Endothelial cell of umbilical vein (primary cell): ENCODE results near the gene PTAFR. TPM values are rescaled to one million over a fixed set of nuclear protein-coding genes. Genes with fewer than 3 reads are reported as not detected.

ENCODE experiments used
- Bru-seq: library from RNA; stranded (reverse); fragments of 400-500 nt; gene quantifications from one replicate; lab custom pipeline; 2021; lab: Mats Ljungman, UMichigan
- BruChase-seq, 2 experiments: library from RNA; stranded (reverse); fragments of 400-500 nt; gene quantifications; one replicate each; lab custom pipeline; 2021; lab: Mats Ljungman, UMichigan
- BruUV-seq: library from RNA; stranded (reverse); fragments of 400-500 nt; replicated peaks from 2 replicates; lab custom pipeline; 2021; lab: Mats Ljungman, UMichigan
- CTCF ChIA-PET: fragments of 300-600, 350-600 bp; sonication (Branson Sonifier 250); formaldehyde crosslinking; loops from one replicate; lab custom pipeline; 2021; ENCODE audit warnings: antibody characterized with exemption, inconsistent platforms; lab: Charles Lee
- POLR2A ChIA-PET: fragments of 300-600, 350-600 bp; sonication (Branson Sonifier 250); formaldehyde crosslinking; loops from one replicate; lab custom pipeline; 2021; ENCODE audit warnings: antibody characterized with exemption, inconsistent platforms; lab: Charles Lee
- DNase-seq: peaks from one replicate; pipeline ENCODE4 v3.0.0-alpha.2; 2011; ENCODE audit warnings: low read depth, low spot score
- FAIRE-seq: peaks from 2 replicates; lab custom pipeline; 2011; peaks lifted over from hg19 to GRCh38; lab: Jason Lieb, UNC
- H2AFZ ChIP-seq: 2 replicates; pipeline ENCODE4 v1.6.0; 2012; ENCODE audit warnings: low read depth, low read length, control low read depth, inconsistent platforms
- H3K27ac ChIP-seq: 2 replicates; pipeline ENCODE4 v1.5.1; 2011; ENCODE audit warnings: low read depth, mild to moderate bottlenecking, control low read depth, low read length, moderate library complexity; ENCODE audit not compliant: insufficient read depth
- H3K27me3 ChIP-seq, 2 experiments: 2 replicates each; pipeline versions ENCODE4 v1.6.0 to v1.6.1; 2011; ENCODE audit warnings: low read length in 2 of 2, mixed read lengths in 1 of 2; ENCODE audit not compliant: control insufficient read depth in 2 of 2, insufficient read depth in 2 of 2
- H3K36me3 ChIP-seq, 2 experiments: 2 replicates in 1 of 2; 3 replicates in 1 of 2; pipeline ENCODE4 v1.5.1; 2011; ENCODE audit warnings: low read length in 2 of 2, mild to moderate bottlenecking in 1 of 2, moderate library complexity in 1 of 2; ENCODE audit not compliant: control insufficient read depth in 2 of 2, insufficient read depth in 2 of 2; ENCODE audit errors: extremely low read depth in 1 of 2
- H3K4me1 ChIP-seq: 3 replicates; pipeline ENCODE4 v1.5.1; 2011; ENCODE audit warnings: mild to moderate bottlenecking, low read length; ENCODE audit not compliant: control insufficient read depth, insufficient read depth; ENCODE audit errors: extremely low read depth
- H3K4me2 ChIP-seq: 2 replicates; pipeline ENCODE4 v1.6.1; 2011; ENCODE audit warnings: low read length, control low read depth, mixed read lengths; ENCODE audit not compliant: insufficient read depth
- H3K4me3 ChIP-seq, 3 experiments: fragments of 200-600 bp in 1 of 3; sonication (generic), shearing (Covaris generic) in 1 of 3; replicated peaks in 1 of 3; 2 replicates each; pipeline ENCODE4 v1.5.1; 2011 to 2016; ENCODE audit warnings: control low read depth in 3 of 3, low read length in 3 of 3, mild to moderate bottlenecking in 2 of 3, inconsistent platforms in 1 of 3, low read depth in 1 of 3, moderate library complexity in 1 of 3; ENCODE audit not compliant: insufficient read depth in 1 of 3
- H3K79me2 ChIP-seq: 2 replicates; pipeline ENCODE4 v1.6.0; 2012; ENCODE audit warnings: low read length, inconsistent platforms; ENCODE audit not compliant: control insufficient read depth, insufficient read depth
- H3K9ac ChIP-seq: replicated peaks from 2 replicates; pipeline ENCODE3; 2011; ENCODE audit warnings: low read length, control low read depth; ENCODE audit not compliant: insufficient read depth; ENCODE audit errors: extremely low read depth
- H3K9me1 ChIP-seq: replicated peaks from 3 replicates; pipeline ENCODE4 v1.6.0; 2011; ENCODE audit warnings: mild to moderate bottlenecking, low read length; ENCODE audit not compliant: control insufficient read depth, insufficient read depth; ENCODE audit errors: extremely low read depth
- H3K9me3 ChIP-seq: replicated peaks from 2 replicates; pipeline ENCODE4 v1.5.1; 2012; ENCODE audit warnings: low read length, inconsistent platforms; ENCODE audit not compliant: control insufficient read depth, insufficient read depth
- H4K20me1 ChIP-seq: replicated peaks from 2 replicates; pipeline ENCODE3; 2011; ENCODE audit warnings: mild to moderate bottlenecking, low read length; ENCODE audit not compliant: control insufficient read depth, insufficient read depth; ENCODE audit errors: extremely low read depth
- EZH2 ChIP-seq: IDR thresholded peaks from 2 replicates; pipeline ENCODE4 v1.6.1; 2012; ENCODE audit warnings: borderline replicate concordance, low read depth, mild to moderate bottlenecking, moderate library complexity, low read length, inconsistent platforms; ENCODE audit not compliant: severe bottlenecking
- FOS ChIP-seq: IDR thresholded peaks from 2 replicates; pipeline ENCODE4 v1.6.1; 2011; ENCODE audit warnings: mild to moderate bottlenecking, low read length, moderate library complexity, borderline replicate concordance; ENCODE audit not compliant: insufficient read depth
- GATA2 ChIP-seq: IDR thresholded peaks from 2 replicates; pipeline ENCODE4 v1.7.0; 2011; ENCODE audit warnings: low read depth, mild to moderate bottlenecking, moderate library complexity, mixed read lengths, low read length; ENCODE audit not compliant: insufficient read length, insufficient read depth
- JUN ChIP-seq: IDR thresholded peaks from 2 replicates; pipeline ENCODE4 v1.6.1; 2011; ENCODE audit warnings: borderline replicate concordance, low read depth; ENCODE audit not compliant: insufficient read length, insufficient read depth
- MYC ChIP-seq: IDR thresholded peaks from one replicate; pipeline ENCODE4 v1.6.1; 2011; ENCODE audit warnings: mild to moderate bottlenecking, low read depth, low read length
- POLR2A ChIP-seq: IDR thresholded peaks from 2 replicates; pipeline ENCODE4 v1.6.1; 2012; ENCODE audit warnings: low read depth, mild to moderate bottlenecking, control low read depth, low read length
- POLR2AphosphoS5 ChIP-seq: IDR thresholded peaks from 2 replicates; pipeline ENCODE4 v1.6.1; 2012; ENCODE audit warnings: low read depth, mild to moderate bottlenecking, control low read depth, low read length, moderate library complexity; ENCODE audit not compliant: insufficient read depth
- dilution Hi-C: fragments of 300-500 bp; cut with MboI; formaldehyde crosslinking; loops from one replicate; pipeline ENCODE4 v1.15.0; 2019; ENCODE audit warnings: low sequenced_read_pairs; ENCODE audit not compliant: extremely low pct_ligation_motif_present
- intact Hi-C: fragments of 100-400 bp; cut with micrococcal nuclease; formaldehyde crosslinking; loops from one replicate; pipeline ENCODE4 v1.10.0; 2022
- long read RNA-seq: library from polyadenylated mRNA; stranded (forward); transcript quantifications from one replicate; pipeline ENCODE4 v2.0.0, GENCODE V29; 2021
- polyA minus RNA-seq, 3 experiments: library from RNA; depleted of rRNA, polyadenylated mRNA; stranded (reverse); fragments of >200 nt; gene quantifications; 1 replicate in 1 of 3; 2 replicates in 2 of 3; pipeline ENCODE4 v1.2.3, GENCODE V29; 2011
- polyA plus RNA-seq, 4 experiments: library from polyadenylated mRNA; depleted of rRNA in 3 of 4; stranded (reverse) in 3 of 4; unstranded in 1 of 4; fragments of >200 nt; gene quantifications; 2 replicates each; pipeline versions ENCODE4 v1.2.1 to v1.2.3, GENCODE V29; 2011 to 2012; ENCODE audit warnings: missing spikeins in 1 of 4
- total RNA-seq: library from RNA; stranded (reverse); gene quantifications from 2 replicates; pipeline ENCODE4 v1.2.3, GENCODE V29; 2021
- TF ChIP-seq, protein P1 (sequence below): IDR thresholded peaks from 2 replicates; pipeline ENCODE4 v1.6.1; 2011; ENCODE audit not compliant: insufficient read depth, insufficient read length
- TF ChIP-seq, protein P2 (sequence below), 2 donors: IDR thresholded peaks; 1 replicate in 1 of 2; 2 replicates in 1 of 2; pipeline ENCODE4 v1.5.1; 2011; ENCODE audit warnings: low read length in 2 of 2, mild to moderate bottlenecking in 2 of 2, moderate library complexity in 2 of 2, control low read depth in 1 of 2, inconsistent platforms in 1 of 2, low read depth in 1 of 2; ENCODE audit not compliant: insufficient read depth in 1 of 2; ENCODE audit errors: extremely low read depth in 1 of 2

The PTAFR gene, protein sequence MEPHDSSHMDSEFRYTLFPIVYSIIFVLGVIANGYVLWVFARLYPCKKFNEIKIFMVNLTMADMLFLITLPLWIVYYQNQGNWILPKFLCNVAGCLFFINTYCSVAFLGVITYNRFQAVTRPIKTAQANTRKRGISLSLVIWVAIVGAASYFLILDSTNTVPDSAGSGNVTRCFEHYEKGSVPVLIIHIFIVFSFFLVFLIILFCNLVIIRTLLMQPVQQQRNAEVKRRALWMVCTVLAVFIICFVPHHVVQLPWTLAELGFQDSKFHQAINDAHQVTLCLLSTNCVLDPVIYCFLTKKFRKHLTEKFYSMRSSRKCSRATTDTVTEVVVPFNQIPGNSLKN
- total RNA-seq, result 0.18 and 0.20 TPM in 2 replicates
- polyA plus RNA-seq, result 0.32 and 0.33 TPM in 2 replicates
- 0.16 and 0.31 TPM in 2 replicates for polyA plus RNA-seq (2011; cell fraction: cytosol; rRNA removed)
- 0.28 and 0.31 TPM in 2 replicates for polyA plus RNA-seq (2011; cell fraction: nucleus; rRNA removed)
- polyA plus RNA-seq (2012), result 0.24 and 0.27 TPM in 2 replicates
- 0.12 and 0.28 TPM in 2 replicates for polyA minus RNA-seq
- polyA minus RNA-seq (2011; cell fraction: cytosol; rRNA and poly(A)+ RNA removed), result not detected
- 0.10 TPM in 1 of 2 replicates, not detected in the other for polyA minus RNA-seq (2011; cell fraction: nucleus; rRNA and poly(A)+ RNA removed)
- Bru-seq, nascent RNA, result percentile 24 among the genes with signal in this experiment
- percentile 27 among the genes with signal in this experiment for BruChase-seq, experiment 1, labeled RNA remaining after a 6-hour chase
- percentile 23 among the genes with signal in this experiment for BruChase-seq, experiment 2, labeled RNA remaining after a 2-hour chase
- long read RNA-seq, result 0 reads

DNA sequence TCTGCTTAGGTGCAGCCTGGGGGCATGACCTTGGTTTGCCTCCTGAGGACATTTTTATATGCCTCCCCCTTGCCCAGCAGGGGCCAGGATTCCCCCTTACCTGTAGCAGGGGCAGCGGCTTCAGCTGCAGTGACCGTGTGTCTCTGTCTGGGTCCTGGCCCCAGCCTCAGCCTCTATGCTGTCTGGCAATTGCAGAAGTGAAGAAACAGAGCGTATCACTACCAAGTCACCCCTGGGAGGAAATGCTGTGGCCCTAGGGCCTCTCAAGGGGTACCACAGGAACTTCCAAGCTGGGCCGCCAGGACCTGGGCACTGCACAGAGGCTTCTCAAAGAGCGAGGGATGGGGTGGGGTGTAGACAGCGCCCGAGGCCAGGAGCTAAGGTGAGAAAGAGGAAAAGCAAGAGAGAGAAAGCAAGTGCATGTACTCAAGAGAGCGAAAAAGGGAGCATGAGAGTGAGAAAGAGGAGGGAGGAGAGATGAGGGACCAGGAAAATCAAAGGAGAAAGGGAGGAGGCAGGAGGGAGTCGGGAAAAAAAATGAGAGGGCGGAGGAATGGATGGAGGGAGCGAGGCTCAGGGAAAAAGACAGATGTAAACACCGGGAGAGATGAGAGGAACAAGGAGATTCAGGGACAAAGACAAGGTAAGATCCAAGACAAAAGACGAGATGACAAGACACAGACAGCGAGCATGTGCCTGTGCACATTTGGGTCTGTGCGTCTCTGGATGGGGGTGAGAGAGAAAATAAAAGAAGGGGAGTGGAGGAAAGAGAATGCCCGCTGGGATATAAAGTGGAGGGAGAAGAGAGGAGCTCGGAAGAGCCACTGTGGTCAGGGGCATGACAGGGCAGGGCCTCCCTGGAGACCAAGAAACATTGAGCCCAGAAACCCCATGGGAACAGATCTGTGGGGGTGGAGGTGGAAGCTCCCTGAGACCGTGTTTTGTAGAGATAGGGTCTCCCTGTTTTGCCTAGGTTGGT is at the start of gene PTAFR:
TSS of gene PTAFR (minus strand) at position 199 of the 979 bp plus-strand sequence. CDS start 25,669 bp downstream, outside the sequence.
- POLR2A ChIA-PET, result no interaction called here
- CTCF ChIA-PET, result interaction anchor here (1.1 kb wide), 1 partner anchor 7 kb away, joined by 3 read pairs; no protein-coding TSS in a partner anchor
- dilution Hi-C loops, result no loop called here

More for the DNA sequence above, at the start of gene PTAFR:
- Histone ChIP-seq H3K9me1 (no peaks in the 10 kb centered on the region), H3K79me2 (no peaks in the 10 kb centered on the region), H3K27me3 (no peaks in the 10 kb centered on the region), H3K36me3 (no peaks in the 10 kb centered on the region), H3K27ac (no peak within 1 kb of the TSS), H3K4me1 (no peaks in the 10 kb centered on the region), H2AFZ (no peak within 1 kb of the TSS), H3K4me2 (no peak within 1 kb of the TSS), H3K9ac (no peak within 1 kb of the TSS), H3K4me3 (no peak within 1 kb of the TSS), H4K20me1 (no peaks in the 10 kb centered on the region), H3K9me3 (no peaks in the 10 kb centered on the region)
- DNase-seq, result no peak
- FAIRE-seq, result no peak
- no peak for TF ChIP-seq POLR2A
- TF ChIP-seq POLR2AphosphoS5, result no peak
- no peak for TF ChIP-seq JUN
- TF ChIP-seq, protein P1, sequence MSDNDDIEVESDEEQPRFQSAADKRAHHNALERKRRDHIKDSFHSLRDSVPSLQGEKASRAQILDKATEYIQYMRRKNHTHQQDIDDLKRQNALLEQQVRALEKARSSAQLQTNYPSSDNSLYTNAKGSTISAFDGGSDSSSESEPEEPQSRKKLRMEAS, result no peak
- TF ChIP-seq, protein P2, sequence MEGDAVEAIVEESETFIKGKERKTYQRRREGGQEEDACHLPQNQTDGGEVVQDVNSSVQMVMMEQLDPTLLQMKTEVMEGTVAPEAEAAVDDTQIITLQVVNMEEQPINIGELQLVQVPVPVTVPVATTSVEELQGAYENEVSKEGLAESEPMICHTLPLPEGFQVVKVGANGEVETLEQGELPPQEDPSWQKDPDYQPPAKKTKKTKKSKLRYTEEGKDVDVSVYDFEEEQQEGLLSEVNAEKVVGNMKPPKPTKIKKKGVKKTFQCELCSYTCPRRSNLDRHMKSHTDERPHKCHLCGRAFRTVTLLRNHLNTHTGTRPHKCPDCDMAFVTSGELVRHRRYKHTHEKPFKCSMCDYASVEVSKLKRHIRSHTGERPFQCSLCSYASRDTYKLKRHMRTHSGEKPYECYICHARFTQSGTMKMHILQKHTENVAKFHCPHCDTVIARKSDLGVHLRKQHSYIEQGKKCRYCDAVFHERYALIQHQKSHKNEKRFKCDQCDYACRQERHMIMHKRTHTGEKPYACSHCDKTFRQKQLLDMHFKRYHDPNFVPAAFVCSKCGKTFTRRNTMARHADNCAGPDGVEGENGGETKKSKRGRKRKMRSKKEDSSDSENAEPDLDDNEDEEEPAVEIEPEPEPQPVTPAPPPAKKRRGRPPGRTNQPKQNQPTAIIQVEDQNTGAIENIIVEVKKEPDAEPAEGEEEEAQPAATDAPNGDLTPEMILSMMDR (IDR thresholded peaks at IDR 0.05; ENCODE audit: extremely low read depth in 1 of 2, insufficient read depth in 1 of 2, low read depth in 1 of 2, low read length in 2 of 2), result no peak
- no peak for TF ChIP-seq FOS
- no peak for TF ChIP-seq EZH2
- no peak for TF ChIP-seq MYC
- no peak for TF ChIP-seq GATA2
- no TSS peak for BruUV-seq
- intact Hi-C loops, result no loop called here
